GM12891 (cell line): ENCODE measurements around the gene ABLIM2.

Source experiments
- PAX5 ChIP-seq: IDR thresholded peaks from 2 replicates; pipeline ENCODE4 v1.6.1; 2011; ENCODE audit warnings: low read length, moderate library complexity, mild to moderate bottlenecking; ENCODE audit not compliant: insufficient read depth, severe bottlenecking
- POLR2A ChIP-seq: IDR thresholded peaks from 2 replicates; pipeline ENCODE4 v1.6.1; 2011; ENCODE audit warnings: low read depth, low read length, control low read depth
- POLR2AphosphoS5 ChIP-seq: IDR thresholded peaks from 2 replicates; pipeline ENCODE4 v1.6.1; 2011; ENCODE audit warnings: low read depth, low read length, control low read depth
- POU2F2 ChIP-seq: IDR thresholded peaks from 2 replicates; pipeline ENCODE4 v1.6.1; 2011; ENCODE audit warnings: low read depth, mild to moderate bottlenecking, control low read depth, low read length, moderate library complexity
- SPI1 ChIP-seq: IDR thresholded peaks from 2 replicates; pipeline ENCODE4 v1.6.1; 2011; ENCODE audit warnings: low read depth, low read length, control low read depth
- TAF1 ChIP-seq: IDR thresholded peaks from 2 replicates; pipeline ENCODE4 v1.6.1; 2011; ENCODE audit warnings: low read depth, low read length, control low read depth

DNA sequence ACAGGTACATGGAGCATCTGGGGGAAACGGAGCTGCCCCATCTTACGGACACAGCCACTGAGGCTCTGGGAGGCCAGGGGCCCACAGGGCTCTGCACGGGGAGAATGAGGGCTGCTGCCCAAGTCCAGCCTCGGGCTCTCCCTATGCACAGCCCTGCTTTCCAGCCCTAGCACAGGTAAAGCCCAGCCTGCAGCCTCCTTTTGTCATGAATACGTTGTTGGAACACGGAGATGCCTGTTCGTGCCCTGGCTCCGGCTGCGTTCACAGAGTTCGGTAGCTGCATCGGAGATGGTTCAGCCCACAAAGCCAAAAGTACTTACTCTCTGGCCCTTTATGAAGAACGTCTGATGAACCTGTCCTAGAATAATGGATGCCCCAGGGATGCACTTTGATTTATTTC lies 150.2 kb downstream of the ABLIM2 start:
- no peak for TF ChIP-seq PAX5
- no peak for TF ChIP-seq POLR2A
- no peak for TF ChIP-seq TAF1
- no peak for TF ChIP-seq SPI1
- TF ChIP-seq POLR2AphosphoS5, result no peak
- no peak for TF ChIP-seq POU2F2
